ENCODE results near the gene TIGD7.
A peak's percentile ranks its signal among the peaks of the same experiment; 100 is the strongest.

TIGD7 gene

GRCh38 chr16:3305109-3306068 is at the start of gene TIGD7, which contains the start of gene ZNF75A:
Gene TIGD7, minus strand, starts transcription at chr16:3305430. Its CDS starts 4,816 bp downstream, at chr16:3300614.
Gene ZNF75A, plus strand, starts transcription at chr16:3305497. Its CDS starts 2,932 bp downstream, at chr16:3308429.
- DNase-seq = peak; percentile 20

GRCh38 chr16:3349175-3349574 is 43.9 kb upstream of the TIGD7 start:
- no peak for DNase-seq

- no peak for DNase-seq
Measured at GRCh38 chr16:3348547-3349167, 43.4 kb upstream of the TIGD7 start.

- no peak for DNase-seq
Measured at GRCh38 chr16:3347586-3347985, 42.4 kb upstream of the TIGD7 start.

- DNase-seq = no peak
Measured at GRCh38 chr16:3346041-3346440, 40.8 kb upstream of the TIGD7 start.

GRCh38 chr16:3328643-3329042 is 23.4 kb upstream of the TIGD7 start:
- no peak for DNase-seq

DNA sequence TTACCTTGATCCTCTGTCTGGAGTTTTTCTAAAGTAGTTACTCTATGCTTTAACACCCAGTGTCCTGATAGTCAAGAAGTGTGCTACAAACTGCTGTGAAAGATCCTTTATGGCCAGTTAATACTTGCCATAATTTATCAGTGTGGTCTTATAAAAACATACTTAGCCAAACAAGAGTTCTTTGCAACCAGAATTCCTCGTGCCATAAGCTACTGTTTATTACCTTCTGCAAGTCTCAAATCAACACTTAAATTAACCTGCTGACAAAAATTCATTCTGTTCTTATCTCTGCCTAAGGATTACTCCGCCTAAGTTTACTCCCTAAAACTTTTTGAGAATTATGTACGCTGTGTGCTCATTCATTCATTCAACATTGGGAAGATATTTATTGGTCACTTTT is 22.9 kb upstream of the TIGD7 start:
- DNase-seq = no peak

DNA sequence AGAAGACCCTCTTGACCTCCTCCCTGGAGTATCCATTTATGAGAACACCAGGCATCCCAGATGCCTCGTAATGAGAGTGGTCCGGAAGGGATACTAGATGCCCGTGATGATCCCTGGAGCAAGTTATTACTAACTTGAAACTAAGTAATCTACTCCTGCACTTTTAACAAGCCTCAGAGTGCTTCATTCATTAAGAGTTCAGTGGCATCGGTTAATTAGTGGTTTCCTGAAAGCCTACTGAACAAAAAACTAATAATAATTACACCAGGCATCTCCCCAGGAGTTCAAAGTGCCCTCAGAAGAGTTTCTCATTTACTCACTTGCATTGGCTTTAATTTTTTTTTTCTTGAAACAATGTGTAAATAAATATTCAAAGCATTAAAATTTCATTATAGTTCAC is 22.3 kb upstream of the TIGD7 start:
- DNase-seq = no peak

GRCh38 chr16:3321816-3322215 is 16.6 kb upstream of the TIGD7 start:
- no peak for DNase-seq

DNA sequence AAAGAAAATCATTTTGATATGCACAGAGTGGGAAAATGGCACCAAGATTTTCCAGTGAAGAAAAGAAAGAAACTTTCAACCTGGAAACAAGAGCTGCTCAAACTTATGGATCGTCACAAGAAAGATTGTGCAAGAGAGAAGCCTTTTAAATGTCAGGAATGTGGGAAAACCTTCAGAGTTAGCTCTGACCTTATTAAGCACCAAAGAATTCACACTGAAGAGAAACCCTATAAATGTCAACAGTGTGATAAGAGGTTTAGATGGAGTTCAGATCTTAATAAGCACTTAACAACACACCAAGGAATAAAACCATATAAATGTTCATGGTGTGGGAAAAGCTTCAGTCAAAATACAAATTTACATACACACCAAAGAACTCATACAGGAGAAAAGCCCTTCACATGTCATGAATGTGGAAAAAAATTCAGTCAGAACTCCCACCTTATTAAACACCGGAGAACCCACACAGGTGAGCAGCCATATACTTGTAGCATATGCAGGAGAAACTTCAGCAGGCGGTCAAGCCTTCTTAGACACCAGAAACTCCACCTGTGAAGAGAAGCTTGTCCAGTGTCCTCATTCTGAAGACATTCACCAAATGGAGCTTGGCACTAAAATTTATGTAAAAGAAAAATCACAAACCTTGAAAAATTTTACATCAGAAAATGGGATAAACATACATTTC is 12.2 kb upstream of the TIGD7 start:
- no peak for DNase-seq

DNA sequence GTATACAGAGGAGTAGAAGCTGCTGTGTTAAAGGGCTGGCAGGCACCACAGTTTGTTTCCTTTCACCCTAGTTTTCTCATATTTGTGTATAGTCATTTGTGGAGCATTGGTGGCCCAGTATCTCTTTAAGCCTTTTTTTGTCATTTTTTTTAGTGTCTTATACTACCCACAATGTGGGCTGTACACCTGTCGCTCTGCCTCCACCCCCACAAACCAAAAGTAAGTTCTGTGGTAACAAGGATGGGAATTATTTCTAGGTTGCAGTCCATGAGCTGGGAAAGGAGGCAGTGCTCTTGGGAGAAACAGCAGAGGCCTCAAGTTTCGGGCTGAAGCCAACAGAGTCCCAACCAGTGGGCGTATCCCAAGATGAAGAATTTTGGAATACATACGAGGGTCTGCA is 6.3 kb upstream of the TIGD7 start:
- no peak for DNase-seq

- no peak for DNase-seq
Measured at GRCh38 chr16:3306078-3306477, 848 bp upstream of the TIGD7 start.

DNA sequence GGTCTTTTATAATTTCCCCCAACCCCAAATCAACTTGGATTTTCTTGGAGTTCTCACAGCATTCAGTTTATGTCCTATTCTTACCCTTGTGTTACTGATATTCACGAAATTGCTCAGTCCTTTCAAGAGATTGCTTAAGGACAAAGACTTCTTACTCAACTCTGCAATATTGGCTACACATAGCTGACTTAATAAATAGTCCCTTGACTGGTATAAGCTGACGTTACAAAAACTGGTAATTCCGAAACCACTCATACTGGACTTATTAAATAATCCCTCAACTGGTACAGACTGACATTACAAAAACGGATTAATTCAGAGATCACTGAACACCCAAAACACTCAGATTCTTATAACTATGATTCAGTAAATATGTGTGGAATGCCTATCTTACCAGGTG is 860 bp downstream of the TIGD7 start:
- DNase-seq = no peak

DNA sequence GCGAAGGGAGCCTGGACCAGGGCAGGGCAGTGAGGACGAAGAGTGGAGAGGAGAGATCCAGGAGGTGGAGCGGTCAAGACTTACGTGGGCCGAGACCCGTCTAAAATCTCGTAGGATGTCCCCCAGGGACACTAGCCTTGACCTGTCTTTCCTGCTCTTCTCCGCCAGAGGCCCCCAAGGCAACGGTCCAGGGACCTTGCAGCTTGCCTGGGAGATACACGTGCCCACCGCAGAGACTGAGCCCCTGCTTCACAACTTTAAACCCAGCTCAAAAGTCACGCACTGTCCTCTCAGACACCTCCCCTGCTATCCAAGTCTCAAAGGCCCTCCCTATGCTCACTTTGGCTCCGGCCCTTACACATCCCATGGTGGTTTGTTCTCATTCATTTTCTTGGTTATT is 9.4 kb downstream of the TIGD7 start:
- DNase-seq = no peak

GRCh38 chr16:3295209-3295608 is 10.0 kb downstream of the TIGD7 start:
- DNase-seq = no peak

- DNase-seq = no peak
Measured at GRCh38 chr16:3292604-3293003, 12.6 kb downstream of the TIGD7 start.

- no peak for DNase-seq
Measured at GRCh38 chr16:3289998-3290673, 15.1 kb downstream of the TIGD7 start.

DNA sequence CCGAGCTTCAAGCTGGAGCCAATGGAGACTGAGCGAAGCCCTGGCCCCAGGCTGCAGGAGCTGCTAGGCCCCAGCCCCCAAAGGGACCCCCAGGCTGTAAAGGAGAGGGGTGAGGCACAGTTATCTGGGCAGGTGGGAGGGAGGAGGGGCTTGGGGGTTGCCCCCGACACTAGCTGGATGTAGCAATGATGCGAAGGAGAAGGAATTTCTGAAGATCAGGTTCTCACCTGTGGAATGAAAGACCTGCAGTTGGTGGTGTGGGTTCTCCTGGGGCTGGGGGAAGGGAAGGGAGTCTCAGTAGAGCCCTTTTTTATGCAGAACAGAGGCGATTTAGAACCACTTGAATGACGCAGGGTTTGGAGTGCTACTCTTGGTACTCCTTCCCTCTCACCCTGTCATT is 20.1 kb downstream of the TIGD7 start:
- DNase-seq = no peak

GRCh38 chr16:3283543-3284447 is 21.4 kb downstream of the TIGD7 start:
- DNase-seq = no peak

GRCh38 chr16:3282730-3283542 is 22.3 kb downstream of the TIGD7 start, which contains the start of gene ZNF263:
Gene ZNF263, plus strand, starts transcription at chr16:3283491. Its CDS starts 328 bp downstream, at chr16:3283819.
- peak; percentile 97 for DNase-seq

All from SHP77 treated with DMSO at 0.1 percent for 48 hours (cell line).